HCT116 (cell line): ENCODE results near the gene NEUROG1. TPM values are rescaled to one million over a fixed set of nuclear protein-coding genes. Genes with fewer than 3 reads are reported as not detected.

Source experiments
- ATAC-seq: fragments of 200-7000 bp; cut with Tn5 transposase; 2 replicates; pipeline ENCODE4 v1.9.1; 2020; ENCODE audit warnings: mild to moderate bottlenecking, moderate library complexity
- BruUV-seq: library from RNA; stranded (reverse); fragments of 400-500 nt; replicated peaks from 2 replicates; lab custom pipeline; 2021; lab: Mats Ljungman, UMichigan
- CTCF ChIA-PET: fragments of 300-600 bp; sonication (Branson Sonifier 250); formaldehyde crosslinking; loops from one replicate; lab custom pipeline; 2021; ENCODE audit warnings: antibody characterized with exemption; lab: Charles Lee
- POLR2A ChIA-PET: fragments of 300-600, 350-600 bp; sonication (Branson Sonifier 250); formaldehyde crosslinking; loops from one replicate; lab custom pipeline; 2021; ENCODE audit warnings: antibody characterized with exemption; lab: Charles Lee
- RAD21 ChIA-PET, 2 experiments: fragments of 300-600 bp; sonication (Branson Sonifier 250); formaldehyde crosslinking; loops; one replicate each; lab custom pipeline; 2023; ENCODE audit warnings: low total read pairs in 2 of 2; ENCODE audit not compliant: uncharacterized antibody in 2 of 2, unreplicated experiment in 2 of 2, low non-redundant PET in 1 of 2; lab: Charles Lee
- DNase-seq: peaks from one replicate; pipeline ENCODE4 v3.0.0-alpha.2; 2010; ENCODE audit warnings: low read depth, low spot score
- H2AFZ ChIP-seq: fragments of 200-600 bp; shearing (Covaris generic), sonication (generic); 2 replicates; pipeline ENCODE4 v1.6.1; 2017; ENCODE audit warnings: low read depth, mixed run types, mixed read lengths, antibody characterized with exemption, low read length; ENCODE audit not compliant: poor library complexity, severe bottlenecking
- H3K27ac ChIP-seq: 2 replicates; pipeline ENCODE4 v1.5.1; 2012; ENCODE audit warnings: low read depth, low read length
- H3K27me3 ChIP-seq: fragments of 200-600 bp; sonication (generic); 2 replicates; pipeline ENCODE4 v1.6.1; 2016; ENCODE audit warnings: mixed run types, low read length, mixed read lengths; ENCODE audit not compliant: insufficient read depth
- H3K36me3 ChIP-seq, 2 experiments: fragments of 200-500 bp in 1 of 2; fragments of 200-600 bp in 1 of 2; sonication (Bioruptor generic) in 1 of 2; sonication (generic) in 1 of 2; 2 replicates each; pipeline versions ENCODE4 v1.5.1 to v1.6.1; 2014 to 2016; ENCODE audit warnings: low read length in 2 of 2, inconsistent platforms in 1 of 2, mixed read lengths in 1 of 2, mixed run types in 1 of 2; ENCODE audit not compliant: insufficient read depth in 2 of 2, control insufficient read depth in 1 of 2
- H3K4me1 ChIP-seq, 2 experiments: fragments of 200-600 bp in 1 of 2; sonication (generic) in 1 of 2; 2 replicates each; pipeline versions ENCODE4 v1.5.1 to v1.6.1; 2012 to 2017; ENCODE audit warnings: low read length in 2 of 2, inconsistent platforms in 1 of 2, mild to moderate bottlenecking in 1 of 2, mixed read lengths in 1 of 2, mixed run types in 1 of 2, moderate library complexity in 1 of 2; ENCODE audit not compliant: insufficient read depth in 2 of 2, control insufficient read depth in 1 of 2
- H3K4me2 ChIP-seq: fragments of 200-600 bp; sonication (generic); 2 replicates; pipeline ENCODE4 v1.6.1; 2017; ENCODE audit warnings: mixed run types, low read length, mixed read lengths
- H3K4me3 ChIP-seq, 2 experiments: fragments of 200-600 bp in 1 of 2; sonication (generic) in 1 of 2; replicated peaks in 1 of 2; 2 replicates each; pipeline ENCODE4 v1.5.1; 2011 to 2016; ENCODE audit warnings: low read length in 2 of 2, control low read depth in 1 of 2, low read depth in 1 of 2, mild to moderate bottlenecking in 1 of 2, mixed read lengths in 1 of 2, mixed run types in 1 of 2
- H3K79me2 ChIP-seq: fragments of 200-600 bp; sonication (generic); 2 replicates; pipeline ENCODE4 v1.6.1; 2017; ENCODE audit warnings: mild to moderate bottlenecking, mixed run types, low read length, moderate library complexity, mixed read lengths; ENCODE audit not compliant: insufficient read depth
- H3K9ac ChIP-seq: fragments of 200-600 bp; sonication (generic); 2 replicates; pipeline ENCODE4 v1.6.1; 2016; ENCODE audit warnings: low read length, mixed read lengths
- H3K9me2 ChIP-seq: fragments of 200-600 bp; sonication (generic), shearing (Covaris generic); 2 replicates; pipeline ENCODE4 v1.6.1; 2017; ENCODE audit warnings: mixed run types, mild to moderate bottlenecking, moderate library complexity; ENCODE audit not compliant: insufficient read depth
- H3K9me3 ChIP-seq, 2 experiments: fragments of 200-500 bp in 1 of 2; fragments of 200-600 bp in 1 of 2; sonication (Bioruptor generic) in 1 of 2; sonication (generic) in 1 of 2; 2 replicates each; pipeline ENCODE4 v1.6.1; 2014 to 2017; ENCODE audit warnings: low read length in 2 of 2, mixed read lengths in 2 of 2, inconsistent platforms in 1 of 2, low read depth in 1 of 2, mild to moderate bottlenecking in 1 of 2, mixed run types in 1 of 2, moderate library complexity in 1 of 2; ENCODE audit not compliant: control insufficient read depth in 1 of 2, insufficient read depth in 1 of 2
- H4K20me1 ChIP-seq: fragments of 200-600 bp; sonication (generic), shearing (Covaris generic); 2 replicates; pipeline ENCODE4 v1.6.1; 2017; ENCODE audit warnings: mixed run types, mild to moderate bottlenecking, moderate library complexity; ENCODE audit not compliant: insufficient read depth
- EZH2phosphoT487 ChIP-seq: fragments of 200-600 bp; IDR thresholded peaks from 2 replicates; pipeline ENCODE4 v1.6.1; 2018; ENCODE audit warnings: antibody characterized with exemption, borderline replicate concordance
- FOSL1 ChIP-seq: IDR thresholded peaks from 2 replicates; pipeline ENCODE4 v1.6.1; 2012; ENCODE audit warnings: low read depth
- JUND ChIP-seq: IDR thresholded peaks from 2 replicates; pipeline ENCODE4 v1.6.1; 2012
- POLR2A ChIP-seq: IDR thresholded peaks from 2 replicates; pipeline ENCODE4 v1.7.0; 2011; ENCODE audit warnings: borderline replicate concordance; ENCODE audit not compliant: insufficient read depth, insufficient read length; ENCODE audit errors: extremely low read depth
- RAD21 ChIP-seq: IDR thresholded peaks from 2 replicates; pipeline ENCODE4 v1.6.1; 2012; ENCODE audit warnings: low read depth, mild to moderate bottlenecking
- REST ChIP-seq: IDR thresholded peaks from 2 replicates; pipeline ENCODE4 v1.6.1; 2012; ENCODE audit warnings: low read depth
- SIN3A ChIP-seq: IDR thresholded peaks from 2 replicates; pipeline ENCODE4 v1.6.1; 2012; ENCODE audit warnings: low read depth
- SP1 ChIP-seq: IDR thresholded peaks from 2 replicates; pipeline ENCODE4 v1.6.1; 2012; ENCODE audit warnings: low read depth
- YY1 ChIP-seq: IDR thresholded peaks from 2 replicates; pipeline ENCODE4 v1.6.1; 2011; ENCODE audit warnings: low read length, low read depth, moderate library complexity, mild to moderate bottlenecking; ENCODE audit not compliant: insufficient replicate concordance; ENCODE audit errors: extremely low read depth
- ZBTB33 ChIP-seq: IDR thresholded peaks from 2 replicates; pipeline ENCODE4 v1.6.1; 2011; ENCODE audit warnings: mild to moderate bottlenecking, low read length, moderate library complexity; ENCODE audit not compliant: insufficient replicate concordance; ENCODE audit errors: extremely low read depth
- ZFX ChIP-seq: fragments of 450-650 bp; IDR thresholded peaks from 2 replicates; pipeline ENCODE4 v1.6.1; 2017
- ZNF274 ChIP-seq: fragments of 200-500 bp; sonication (Bioruptor generic); IDR thresholded peaks from 2 replicates; pipeline ENCODE4 v1.6.1; 2014; ENCODE audit warnings: mild to moderate bottlenecking, low read depth, low read length, inconsistent platforms
- intact Hi-C: fragments of 100-400 bp; cut with micrococcal nuclease; formaldehyde crosslinking; loops from 2 replicates; pipeline ENCODE4 v1.10.0; 2022
- total RNA-seq: library from RNA; stranded (reverse); gene quantifications from one replicate; pipeline ENCODE4 v1.2.1, GENCODE V29; 2021; ENCODE audit not compliant: unreplicated experiment
- TF ChIP-seq, protein P1 (sequence below), 3 experiments: fragments of 200-600 bp in 1 of 3; sonication (generic) in 1 of 3; IDR thresholded peaks in 2 of 3; conservative IDR thresholded peaks in 1 of 3; 2 replicates each; pipeline ENCODE4 v1.5.1; 2012 to 2017; ENCODE audit warnings: low read depth in 2 of 3, low read length in 2 of 3, antibody characterized with exemption in 1 of 3, borderline replicate concordance in 1 of 3, control low read depth in 1 of 3, mild to moderate bottlenecking in 1 of 3, mixed read lengths in 1 of 3, mixed run types in 1 of 3, moderate library complexity in 1 of 3; ENCODE audit not compliant: insufficient read depth in 1 of 3
- TF ChIP-seq, protein P2 (sequence below): IDR thresholded peaks from 2 replicates; pipeline ENCODE4 v1.6.1; 2012

The NEUROG1 gene
- total RNA-seq, 1 experiment from 2014 or later, result not detected

GRCh38 chr5:135505973-135506372, 29.8 kb downstream of the NEUROG1 start:
- no peak overlapping the region for H3K4me3 ChIP-seq
- no peak overlapping the region for H2AFZ ChIP-seq
- ChIA-PET CTCF (no interaction called here), POLR2A (no interaction called here), RAD21 (no interaction called here)
- intact Hi-C loops, result no loop called here
- H3K9me2 ChIP-seq, result no peaks in the 10 kb centered on the region
- H3K36me3 ChIP-seq, result no peaks in the 10 kb centered on the region
- no peaks in the 10 kb centered on the region for H3K9me3 ChIP-seq
- ATAC-seq (no peak), DNase-seq (no peak)
- H4K20me1 ChIP-seq, result no peaks in the 10 kb centered on the region
- no peak for TF ChIP-seq JUND
- no peak for TF ChIP-seq ZNF274
- TF ChIP-seq ZBTB33, result no peak
- TF ChIP-seq REST, result no peak
- TF ChIP-seq, protein P1, sequence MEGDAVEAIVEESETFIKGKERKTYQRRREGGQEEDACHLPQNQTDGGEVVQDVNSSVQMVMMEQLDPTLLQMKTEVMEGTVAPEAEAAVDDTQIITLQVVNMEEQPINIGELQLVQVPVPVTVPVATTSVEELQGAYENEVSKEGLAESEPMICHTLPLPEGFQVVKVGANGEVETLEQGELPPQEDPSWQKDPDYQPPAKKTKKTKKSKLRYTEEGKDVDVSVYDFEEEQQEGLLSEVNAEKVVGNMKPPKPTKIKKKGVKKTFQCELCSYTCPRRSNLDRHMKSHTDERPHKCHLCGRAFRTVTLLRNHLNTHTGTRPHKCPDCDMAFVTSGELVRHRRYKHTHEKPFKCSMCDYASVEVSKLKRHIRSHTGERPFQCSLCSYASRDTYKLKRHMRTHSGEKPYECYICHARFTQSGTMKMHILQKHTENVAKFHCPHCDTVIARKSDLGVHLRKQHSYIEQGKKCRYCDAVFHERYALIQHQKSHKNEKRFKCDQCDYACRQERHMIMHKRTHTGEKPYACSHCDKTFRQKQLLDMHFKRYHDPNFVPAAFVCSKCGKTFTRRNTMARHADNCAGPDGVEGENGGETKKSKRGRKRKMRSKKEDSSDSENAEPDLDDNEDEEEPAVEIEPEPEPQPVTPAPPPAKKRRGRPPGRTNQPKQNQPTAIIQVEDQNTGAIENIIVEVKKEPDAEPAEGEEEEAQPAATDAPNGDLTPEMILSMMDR (IDR thresholded peaks at IDR 0.05 in 2 of 3, conservative IDR thresholded peaks at IDR 0.05 in 1 of 3; ENCODE audit: borderline replicate concordance in 1 of 3, insufficient read depth in 1 of 3, low read depth in 2 of 3, low read length in 2 of 3), result no peak
- TF ChIP-seq SP1, result no peak
- TF ChIP-seq YY1, result no peak
- no peak for TF ChIP-seq SIN3A
- no peak for TF ChIP-seq FOSL1
- TF ChIP-seq RAD21, result no peak
- no peak for TF ChIP-seq EZH2phosphoT487
- TF ChIP-seq POLR2A, result no peak
- TF ChIP-seq, protein P2, sequence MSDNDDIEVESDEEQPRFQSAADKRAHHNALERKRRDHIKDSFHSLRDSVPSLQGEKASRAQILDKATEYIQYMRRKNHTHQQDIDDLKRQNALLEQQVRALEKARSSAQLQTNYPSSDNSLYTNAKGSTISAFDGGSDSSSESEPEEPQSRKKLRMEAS, result no peak
- no peak for TF ChIP-seq ZFX
- no peaks in the 10 kb centered on the region for H3K4me1 ChIP-seq
- H3K4me2 ChIP-seq, result no peak overlapping the region
- BruUV-seq, result no TSS peak
- H3K27me3 ChIP-seq, result peaks cover 27% of the 10 kb centered on the region; the same call in 1 of the 2 replicates
- no peaks in the 10 kb centered on the region for H3K79me2 ChIP-seq
- H3K9ac ChIP-seq, result no peak overlapping the region
- H3K27ac ChIP-seq, result no peak overlapping the region
